Jurkat, Clone E6-1 (cell line): ENCODE results near the gene PDSS2.
"Not testable (repeated sequence)": the region's sequence is repeated elsewhere in the genome, so short reads cannot be mapped to it uniquely, and the experiment has no call there.

Source experiments
- DNase-seq: peaks from one replicate; pipeline ENCODE4 v3.0.0-alpha.2; 2011; ENCODE audit warnings: low read depth, low spot score
- H3K4me3 ChIP-seq: 2 replicates; pipeline ENCODE4 v1.5.1; 2011; ENCODE audit warnings: mild to moderate bottlenecking, low read length, control low read depth, moderate library complexity

Gene PDSS2

DNA sequence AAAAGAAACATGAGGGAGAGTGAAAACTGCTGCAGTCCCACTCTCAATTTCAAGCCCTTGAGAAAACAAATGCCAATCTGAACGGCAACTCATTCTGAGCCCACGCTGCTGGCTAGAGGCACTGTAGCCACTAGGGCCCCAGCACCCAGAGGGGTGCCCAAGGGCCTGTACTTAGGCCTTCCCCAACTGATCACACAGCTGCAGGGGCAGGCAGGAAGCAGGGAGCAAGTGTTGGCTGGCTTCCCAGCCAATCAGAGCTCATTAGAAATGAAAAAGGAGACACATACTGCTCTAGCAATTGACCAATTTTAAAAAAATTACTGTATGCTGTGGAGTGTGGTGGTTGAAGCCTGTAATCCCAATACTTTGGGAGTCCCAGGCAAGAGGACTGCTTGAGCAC is 340.4 kb downstream of the PDSS2 start:
- DNase-seq = peak; percentile 43
- no peak overlapping the region for H3K4me3 ChIP-seq

DNA sequence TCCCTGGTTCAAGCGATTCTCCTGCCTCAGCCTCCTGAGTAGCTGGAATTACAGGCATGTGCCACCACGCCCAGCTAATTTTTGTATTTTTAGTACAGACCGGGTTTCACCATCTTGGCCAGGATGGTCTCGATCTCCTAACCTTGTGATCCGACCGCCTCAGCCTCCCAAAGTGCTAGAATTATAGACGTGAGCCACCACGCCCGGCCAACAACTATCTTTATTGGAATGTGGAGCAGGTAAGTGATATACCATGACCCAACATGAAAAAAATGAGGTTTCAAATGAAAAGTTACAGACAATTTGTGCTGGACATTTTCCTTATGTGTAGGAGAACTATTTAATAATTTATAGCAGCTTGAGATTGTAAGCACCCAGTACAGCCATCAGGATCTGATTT is 340.8 kb downstream of the PDSS2 start:
- H3K4me3 ChIP-seq, DNase-seq: not testable (repeated sequence)

DNA sequence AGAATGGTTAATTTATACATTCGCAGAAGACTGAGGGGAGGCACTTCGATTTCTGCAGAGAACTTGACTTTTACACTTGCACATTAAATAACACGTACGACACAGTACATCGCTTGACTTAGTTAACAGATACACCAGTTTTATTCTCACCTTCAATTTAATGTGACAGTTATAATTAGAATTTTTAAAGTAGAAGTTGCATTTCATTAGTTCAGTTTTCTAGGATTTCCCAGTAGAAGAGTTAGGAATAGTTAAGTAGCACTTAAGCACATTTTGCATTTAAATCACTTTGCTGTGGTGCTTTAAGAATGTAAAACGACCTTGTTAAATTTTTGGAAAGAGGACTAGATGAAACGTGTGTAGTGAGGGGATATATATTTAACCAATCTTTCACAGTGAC is 342.4 kb downstream of the PDSS2 start:
- H3K4me3 ChIP-seq = no peak overlapping the region
- DNase-seq = no peak

DNA sequence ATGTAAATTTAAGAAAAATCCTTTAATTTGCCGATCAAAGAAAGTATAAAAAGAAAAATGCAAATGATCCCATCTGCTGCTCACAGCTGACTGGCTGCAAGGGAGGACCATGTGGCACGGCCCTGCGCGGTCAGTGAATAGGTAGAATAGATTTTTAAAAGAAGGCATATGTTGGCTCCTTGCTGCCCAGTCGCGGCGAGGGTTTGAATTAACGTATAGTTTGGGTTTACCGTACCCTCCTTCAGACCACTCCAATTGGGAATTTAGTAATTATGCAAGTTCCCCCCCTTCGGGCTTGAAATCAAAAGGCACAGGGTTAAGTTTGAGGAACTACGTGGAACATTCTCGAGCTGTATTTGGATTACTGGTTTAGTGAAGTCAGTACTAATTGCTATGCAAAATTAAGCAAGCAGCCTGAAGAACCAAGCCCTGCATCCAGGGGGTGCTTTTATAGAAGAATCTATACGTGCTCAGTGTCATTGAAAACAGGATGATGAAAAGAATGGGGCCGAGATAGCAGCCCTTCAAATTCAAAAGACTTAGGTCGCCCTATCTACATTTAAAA is 343.0 kb downstream of the PDSS2 start:
- H3K4me3 ChIP-seq = peak overlapping the region; percentile 61

DNA sequence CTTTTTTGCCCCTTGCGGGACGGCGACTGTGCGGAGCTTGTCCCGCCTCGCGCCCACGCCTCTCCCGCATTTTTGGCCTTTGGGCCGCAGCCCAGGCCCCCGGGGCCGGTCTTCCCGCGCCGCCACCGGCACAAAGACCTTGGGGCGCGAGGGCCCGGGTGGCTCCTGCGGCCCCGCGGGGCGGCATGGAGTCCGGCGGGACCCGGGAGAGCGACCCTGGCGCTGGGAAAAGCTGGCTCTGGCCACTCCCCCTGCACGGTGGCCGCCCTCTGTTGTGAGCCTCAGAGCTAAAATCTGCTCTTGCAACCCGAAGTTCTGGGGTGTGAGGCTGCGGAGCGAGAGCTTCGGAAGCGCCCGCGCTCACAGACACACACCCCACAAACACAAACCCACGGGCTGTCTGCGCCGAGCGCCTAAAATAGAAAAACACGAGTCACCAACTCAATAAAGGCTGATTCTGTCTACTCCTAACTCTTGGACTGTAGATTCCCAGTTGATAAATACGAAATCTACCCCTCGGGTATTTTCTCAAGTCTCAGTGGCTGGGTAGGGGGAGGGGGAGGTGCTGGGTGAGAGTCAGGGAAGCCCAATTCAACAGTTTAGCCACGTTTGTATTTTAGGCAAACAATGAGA is 343.6 kb downstream of the PDSS2 start:
- H3K4me3 ChIP-seq = peak overlapping the region; percentile 61
- DNase-seq = peak; percentile 36

More for the DNA sequence above, 343.0 kb downstream of the PDSS2 start:
- DNase-seq = peak; percentile 69

DNA sequence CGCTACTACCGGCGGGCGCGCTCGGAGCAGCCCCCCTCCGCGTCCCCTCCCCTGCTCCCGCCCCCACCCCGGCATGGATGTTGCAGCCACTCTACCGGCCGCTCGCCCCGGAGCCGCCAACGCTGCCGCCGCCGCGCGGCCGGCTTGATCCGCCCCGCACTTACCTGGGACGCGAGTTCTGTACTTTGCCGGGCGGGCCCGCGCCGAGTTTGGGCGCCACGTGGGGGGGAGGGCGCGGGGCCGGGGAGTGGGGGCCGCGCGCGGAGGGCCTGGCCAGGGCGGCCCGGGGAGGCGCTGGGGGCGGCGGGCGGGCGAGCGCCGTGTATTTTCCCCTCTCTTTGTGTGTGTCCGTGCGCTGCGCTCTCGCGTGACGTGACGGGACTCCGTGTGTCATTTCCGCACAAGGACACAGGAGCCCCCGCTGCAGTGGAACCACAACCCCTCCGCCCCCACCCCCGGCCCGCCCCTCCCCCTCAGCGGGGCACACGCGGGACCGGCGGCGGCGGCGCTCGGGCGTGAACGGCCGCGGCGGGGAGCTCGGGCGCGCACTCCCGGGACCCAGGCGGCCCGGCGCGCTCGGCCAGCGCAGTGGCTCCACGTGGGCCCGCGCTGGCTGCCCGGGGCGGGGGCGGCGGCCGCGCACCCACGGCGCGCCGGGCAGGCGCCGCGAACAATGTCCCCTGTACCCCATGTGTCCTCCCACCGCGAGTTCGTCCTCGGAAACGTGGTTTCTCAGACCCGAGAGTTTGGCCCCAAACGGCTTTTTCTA is 344.3 kb downstream of the PDSS2 start, which contains the start of gene BEND3:
Gene BEND3, minus strand, starts transcription at position 590 of the 769 bp plus-strand sequence. CDS start 16,230 bp downstream, outside the sequence.
- no peak for DNase-seq
- H3K4me3 ChIP-seq = peak within 1 kb of the TSS; percentile 61

DNA sequence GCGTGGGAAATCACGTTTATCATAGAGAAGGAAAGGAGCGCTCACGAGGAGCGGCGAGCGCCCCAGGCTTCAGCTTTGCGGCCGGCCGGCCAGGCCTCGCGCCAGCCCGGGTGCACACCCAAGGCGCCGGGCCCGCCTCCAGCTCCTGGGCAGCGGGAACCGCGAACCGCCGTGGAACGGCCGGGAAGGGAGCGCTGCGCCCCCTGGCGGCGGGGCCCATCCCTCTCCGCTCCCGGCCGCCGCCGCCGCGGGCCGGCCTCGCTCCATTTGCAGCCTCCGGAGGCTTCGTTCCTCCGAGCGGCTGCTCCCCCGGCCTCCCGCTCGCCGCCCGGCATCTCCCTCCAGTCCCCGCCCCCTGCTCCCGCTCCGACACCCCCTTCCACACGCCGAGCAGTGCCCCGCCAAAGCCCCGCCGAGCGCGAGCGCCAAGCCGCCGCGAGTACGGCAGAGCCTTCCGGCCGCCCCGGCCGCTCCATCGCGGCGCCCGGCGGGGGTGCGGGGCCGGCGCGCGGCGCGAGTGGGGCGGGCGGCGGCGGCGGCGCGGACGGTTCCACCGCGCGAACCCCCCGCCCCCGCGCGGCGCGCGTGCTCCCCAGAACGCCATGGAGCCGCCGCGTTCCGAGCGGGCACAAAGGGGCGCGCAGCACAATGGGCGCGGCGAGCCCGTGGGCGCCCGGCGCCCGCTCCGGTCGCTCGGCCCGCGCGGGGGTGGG is 345.0 kb downstream of the PDSS2 start:
- DNase-seq = peak; percentile 54
- H3K4me3 ChIP-seq = peak overlapping the region; percentile 55

DNA sequence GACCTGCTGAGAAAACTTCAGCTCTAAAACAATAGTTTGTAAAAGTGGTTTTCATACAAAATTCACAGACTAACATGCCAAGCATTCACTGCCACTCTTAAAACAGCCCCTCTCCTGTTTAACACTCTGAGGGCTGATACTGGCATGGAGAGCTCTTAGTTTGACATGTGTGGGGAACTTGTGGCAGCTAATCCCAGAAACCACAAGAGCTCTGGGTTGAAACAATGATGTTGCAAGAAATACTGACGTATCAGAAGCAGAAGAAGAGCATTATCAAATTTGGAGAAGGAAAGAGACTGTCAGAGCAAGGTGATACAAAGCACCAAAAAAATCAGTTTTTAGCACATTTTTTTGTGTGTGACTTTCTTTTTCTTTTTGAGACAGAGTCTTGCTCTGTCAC is 349.2 kb downstream of the PDSS2 start:
- H3K4me3 ChIP-seq = no peak overlapping the region
- peak; percentile 74 for DNase-seq

DNA sequence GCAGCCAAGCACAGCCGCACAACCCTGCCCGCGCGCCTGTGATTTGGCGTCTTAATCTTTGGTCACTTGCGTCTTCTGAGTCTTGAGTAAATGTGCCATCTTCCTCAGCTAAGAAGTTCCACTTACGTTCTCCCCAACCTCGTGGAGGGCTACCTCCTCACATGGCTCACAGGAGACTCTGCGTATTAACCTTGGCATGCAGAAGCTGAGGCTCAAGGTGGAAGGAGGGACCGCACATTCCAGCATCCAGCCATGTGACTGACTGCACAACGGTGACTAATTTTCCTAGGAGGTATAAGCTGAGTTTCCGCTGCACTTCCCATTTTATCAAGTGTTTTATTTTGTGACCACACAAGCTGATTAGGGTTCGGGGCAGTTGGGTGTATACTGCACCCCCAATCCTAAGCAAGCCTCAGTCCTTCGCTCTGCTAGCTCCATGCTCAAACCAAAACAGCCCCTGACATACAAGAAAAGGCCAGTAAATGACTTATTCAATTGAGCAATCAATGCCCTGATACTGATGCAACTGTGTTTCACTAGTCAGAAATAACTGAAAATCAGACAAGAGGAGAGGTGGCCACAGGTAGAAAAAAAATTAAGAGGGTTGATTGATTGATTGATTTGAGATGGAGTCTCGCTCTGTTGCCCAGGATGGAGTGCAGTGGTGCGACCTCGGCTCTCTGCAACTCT is 351.0 kb downstream of the PDSS2 start:
- DNase-seq = no peak
- H3K4me3 ChIP-seq = no peak overlapping the region

DNA sequence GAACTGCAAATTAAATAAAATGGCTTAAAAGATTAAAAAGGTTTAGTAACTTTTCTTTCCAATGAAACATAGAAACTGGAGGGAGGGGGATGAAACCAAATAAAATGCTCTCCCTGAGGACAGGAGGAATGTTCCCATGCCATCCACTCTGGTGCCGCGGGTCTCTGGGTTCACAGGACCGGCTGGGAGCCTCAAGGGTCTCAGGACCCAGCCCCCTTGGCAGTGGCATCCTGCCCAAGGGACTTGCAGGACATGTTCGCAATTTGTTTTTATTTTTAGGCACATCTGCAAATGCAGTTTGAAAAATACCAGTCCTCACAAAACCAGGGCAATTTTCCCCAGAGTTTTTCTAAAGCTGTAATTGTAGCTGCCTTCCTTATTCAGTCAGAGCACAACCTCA is 351.6 kb downstream of the PDSS2 start:
- H3K4me3 ChIP-seq = no peak overlapping the region
- no peak for DNase-seq

DNA sequence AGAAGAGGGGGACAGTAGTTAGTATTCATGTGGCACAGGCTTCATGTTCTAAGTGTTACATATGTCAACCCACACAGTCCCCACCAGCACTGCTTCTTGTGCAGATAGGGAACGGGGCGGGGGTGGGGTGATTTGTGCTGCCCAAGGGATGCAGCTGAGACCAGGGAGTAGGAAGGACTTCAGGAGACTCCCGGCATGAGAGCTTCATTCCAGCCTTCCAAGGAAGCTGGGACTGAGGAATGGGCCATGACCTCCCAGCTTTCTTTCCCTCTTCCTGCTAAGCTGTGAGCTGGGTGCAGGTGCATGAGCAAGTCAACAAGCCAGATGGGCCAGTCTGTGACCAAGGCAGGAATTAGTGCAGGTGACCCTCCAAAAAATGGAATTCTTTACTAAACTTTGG is 353.2 kb downstream of the PDSS2 start:
- DNase-seq = no peak
- H3K4me3 ChIP-seq = no peak overlapping the region

DNA sequence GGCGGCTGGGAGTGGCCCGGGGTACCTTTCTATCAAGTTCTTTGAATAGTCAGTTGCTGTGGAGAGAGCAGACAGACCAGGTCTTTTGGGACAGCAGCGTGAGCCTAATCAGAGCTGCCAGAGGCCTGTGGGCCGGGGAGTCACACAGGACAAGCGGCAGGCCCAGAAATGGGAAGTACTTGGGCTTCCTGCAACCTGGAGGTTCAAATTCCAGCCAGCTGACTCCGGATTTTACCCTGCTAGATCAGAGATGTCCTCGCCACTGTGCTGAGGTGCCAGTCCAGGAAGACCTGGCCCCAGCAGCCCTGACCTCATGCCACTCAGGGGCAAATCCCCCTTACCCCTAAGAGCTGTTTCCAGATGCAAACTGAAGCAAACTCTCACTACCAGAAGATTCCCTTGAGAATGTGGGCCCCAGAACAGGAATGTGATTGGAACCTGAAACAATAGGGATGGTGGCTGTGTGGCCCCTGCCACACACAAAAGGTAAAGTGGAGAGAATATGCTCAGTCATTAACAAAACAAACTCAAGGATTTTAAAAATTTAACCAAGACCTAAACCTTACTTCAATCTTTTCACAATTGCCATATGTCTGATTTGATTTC is 353.8 kb downstream of the PDSS2 start:
- DNase-seq = no peak
- H3K4me3 ChIP-seq = no peak overlapping the region

DNA sequence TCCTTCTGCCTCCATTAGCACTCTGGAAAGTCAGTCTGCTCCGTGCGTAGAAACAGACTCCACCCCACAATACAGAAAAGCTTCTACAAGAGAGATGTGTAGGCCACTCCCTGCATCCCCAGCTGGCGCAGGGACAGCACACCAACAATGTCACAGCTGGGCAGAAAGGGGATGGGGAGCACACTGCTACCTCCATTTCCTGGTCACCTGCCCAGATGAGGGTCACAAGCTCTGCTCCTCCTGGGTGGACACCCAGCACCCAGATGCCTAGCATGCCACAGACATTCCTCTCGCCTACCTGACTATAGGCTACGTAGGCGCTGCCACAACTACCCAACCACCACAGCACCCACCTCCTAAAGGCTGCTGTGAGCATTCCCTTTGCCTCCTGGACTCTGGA is 356.3 kb downstream of the PDSS2 start:
- no peak overlapping the region for H3K4me3 ChIP-seq
- no peak for DNase-seq
